ENCODE measurements around the gene DNM3. TPM values are rescaled to one million over a fixed set of nuclear protein-coding genes. Genes with fewer than 3 reads are reported as not detected.

The DNM3 gene
- total and polyA plus RNA-seq, 2 of the 8 experiments (the other 6 are each of a cell fraction or from before 2014, with no cell fraction given): 2.0 to 8.5 TPM

DNA sequence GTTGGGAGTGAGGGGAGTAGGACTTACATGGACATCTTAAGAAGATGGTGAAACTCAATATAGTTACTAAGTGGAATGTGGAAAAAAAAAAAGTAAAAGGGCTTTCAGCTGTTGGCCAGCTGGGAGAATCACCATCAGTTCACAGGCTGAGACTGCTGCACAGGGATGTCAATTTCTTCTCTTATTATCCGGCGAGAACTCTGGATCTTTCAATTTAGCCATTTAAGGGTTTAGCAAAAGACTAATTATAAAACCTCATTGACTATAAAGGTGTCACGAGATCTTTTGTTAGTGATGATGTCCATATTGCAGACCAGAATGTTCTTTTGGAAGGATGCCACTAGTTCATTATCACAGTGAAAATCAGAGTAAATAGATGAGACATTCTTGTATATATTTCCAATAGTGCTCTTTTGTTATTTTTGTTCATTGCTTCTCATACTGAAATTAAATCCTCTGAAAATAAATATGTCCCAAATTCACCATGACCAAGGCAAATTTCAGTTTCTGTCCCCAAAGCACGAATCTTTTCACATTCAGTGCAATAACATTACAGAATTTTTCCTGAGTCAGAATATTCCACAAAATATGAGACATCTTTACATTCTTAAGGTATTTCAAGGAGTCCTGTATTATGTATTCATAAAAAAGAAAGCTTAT, 266.1 kb downstream of the DNM3 start (continued):
- no peak for TF ChIP-seq MAFK (IDR thresholded peaks at IDR 0.05; ENCODE audit: low read depth, low read length)
- no peak for TF ChIP-seq SAP30 (IDR thresholded peaks at IDR 0.05; ENCODE audit: insufficient read depth, insufficient replicate concordance, low read length)
- TF ChIP-seq CTBP2 (IDR thresholded peaks at IDR 0.05; ENCODE audit: borderline replicate concordance, insufficient read depth, insufficient read length, low read length): no peak

All from H1 (cell line).